Fibroblast of skin of left quadriceps (primary cell): ENCODE measurements around the gene TREX2.
"Not testable (repeated sequence)": the region's sequence is repeated elsewhere in the genome, so short reads cannot be mapped to it uniquely, and the experiment has no call there.

ENCODE experiments used
- DNase-seq, 2 experiments: peaks; one replicate each; pipeline ENCODE4 v3.0.0-alpha.2; 2013; ENCODE audit warnings: low read depth in 2 of 2

The TREX2 gene

DNA sequence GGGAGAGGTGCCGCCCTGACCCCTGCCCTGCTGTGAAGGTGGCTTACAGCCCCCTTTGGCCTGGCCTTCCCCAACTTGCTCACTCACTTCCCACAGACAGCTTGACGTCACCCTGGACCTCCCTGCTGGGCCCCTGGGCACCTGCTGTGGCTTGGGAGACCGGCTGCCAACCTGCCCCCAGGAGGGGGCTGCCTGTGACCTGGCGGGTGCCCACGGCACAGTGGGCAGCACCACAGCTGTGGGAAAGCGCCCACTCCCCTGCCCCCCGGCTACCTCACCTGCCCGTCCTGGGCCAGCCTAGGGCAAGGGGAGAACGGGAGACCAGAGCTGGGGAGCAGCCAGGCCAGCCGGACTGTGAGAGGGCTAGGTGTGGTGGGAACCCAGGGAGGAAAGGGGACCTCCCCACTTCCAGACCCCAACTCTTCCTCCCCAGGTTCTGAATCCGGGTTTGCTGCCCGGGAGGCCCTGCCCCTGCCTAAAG lies 36.9 kb downstream of the TREX2 start:
- DNase-seq: no peak

DNA sequence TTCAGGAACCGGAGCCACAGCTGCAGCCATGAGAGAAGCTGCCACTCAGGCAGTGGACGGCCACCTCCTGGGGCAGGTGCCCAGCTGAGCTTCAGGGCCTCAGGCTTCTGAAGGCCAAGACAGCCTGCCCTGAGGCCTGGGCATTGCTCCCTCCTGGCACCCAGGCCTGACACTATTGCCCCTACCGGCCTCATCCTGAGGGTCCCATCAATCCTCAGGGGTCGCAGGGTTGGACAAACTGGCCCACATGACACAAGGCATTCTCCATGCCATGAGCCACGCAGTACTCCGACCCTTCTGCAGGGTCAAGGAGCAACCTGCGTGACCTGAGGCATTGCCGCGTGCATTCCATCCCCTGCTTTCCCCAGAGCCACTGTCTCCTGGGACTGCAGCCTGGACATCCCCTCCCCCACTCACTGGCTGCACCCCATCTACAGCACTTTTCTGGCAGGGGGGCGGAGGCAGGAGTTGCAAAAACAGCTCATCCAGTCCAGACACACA lies 37.6 kb downstream of the TREX2 start:
- DNase-seq: no peak

DNA sequence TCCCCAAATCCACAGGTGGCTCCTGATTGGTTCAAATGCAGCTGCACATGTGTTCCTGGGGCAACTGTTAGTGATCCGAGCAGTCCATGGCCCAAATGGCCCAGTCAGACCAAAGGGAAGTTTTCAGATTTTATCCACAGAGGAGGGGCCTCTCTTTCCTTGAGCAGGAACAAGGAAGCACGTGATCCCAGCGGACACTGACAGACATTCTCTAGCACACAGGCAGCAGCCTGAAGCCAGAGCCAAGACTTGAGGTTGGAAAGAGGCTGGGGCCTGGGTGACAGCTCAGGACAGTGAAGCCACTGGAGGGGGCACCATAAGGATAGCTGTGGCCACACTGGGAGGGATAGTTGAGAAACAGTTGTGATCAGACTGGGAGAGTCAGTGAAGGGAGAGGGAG lies 38.1 kb downstream of the TREX2 start:
- DNase-seq: no peak

- DNase-seq: no peak
These were observed 39.0 kb downstream of the TREX2 start for GRCh38 chrX:153406903-153407302.

- no peak for DNase-seq
These were observed 39.8 kb downstream of the TREX2 start for GRCh38 chrX:153406011-153406410.

DNA sequence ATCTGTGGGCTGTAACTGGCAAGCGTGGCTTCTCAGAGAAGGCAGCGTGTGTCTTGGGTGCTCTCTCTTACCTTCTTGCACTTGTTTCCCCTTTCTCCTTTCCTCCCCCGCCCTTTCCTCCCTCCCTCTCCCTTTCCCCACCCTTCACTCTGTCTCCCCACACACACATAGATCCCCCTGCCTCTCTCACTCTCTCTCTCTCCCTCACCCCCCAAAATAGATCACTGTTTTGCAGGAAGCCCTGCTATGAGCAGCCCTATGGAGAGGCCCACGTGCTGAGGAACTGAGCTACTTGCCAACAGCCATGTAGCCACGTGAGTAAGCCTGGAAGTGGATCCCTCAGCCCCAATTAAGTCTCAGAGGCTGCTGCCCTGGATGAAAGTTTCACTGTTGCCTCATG lies 40.4 kb downstream of the TREX2 start:
- no peak for DNase-seq

DNA sequence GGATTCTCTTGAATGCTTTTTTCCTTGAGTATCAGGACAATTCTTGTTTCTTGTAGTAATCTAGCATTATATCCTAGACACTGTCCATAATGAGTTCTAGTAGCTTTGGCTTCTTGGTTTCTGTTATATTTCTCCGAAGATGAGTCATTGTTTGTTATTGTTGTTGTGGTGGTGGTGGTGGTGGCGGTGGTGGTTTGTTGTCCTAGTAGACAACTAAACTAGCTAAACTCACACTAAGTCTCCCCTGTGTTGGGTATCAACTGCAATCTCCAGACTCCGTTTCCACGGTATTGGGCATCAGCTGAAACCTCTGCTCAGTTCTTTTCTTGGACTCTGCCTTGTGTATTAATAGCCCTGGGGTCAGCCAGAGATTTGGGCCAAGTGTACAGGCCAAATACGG lies 41.5 kb downstream of the TREX2 start:
- not testable (repeated sequence) for DNase-seq

- DNase-seq: no peak
These were observed 44.6 kb downstream of the TREX2 start, which contains the start of gene PNMA6E for GRCh38 chrX:153401133-153401764. TSS of gene PNMA6E (minus strand) at chrX:153401350. CDS start at chrX:153398849, 2,501 bp downstream.

DNA sequence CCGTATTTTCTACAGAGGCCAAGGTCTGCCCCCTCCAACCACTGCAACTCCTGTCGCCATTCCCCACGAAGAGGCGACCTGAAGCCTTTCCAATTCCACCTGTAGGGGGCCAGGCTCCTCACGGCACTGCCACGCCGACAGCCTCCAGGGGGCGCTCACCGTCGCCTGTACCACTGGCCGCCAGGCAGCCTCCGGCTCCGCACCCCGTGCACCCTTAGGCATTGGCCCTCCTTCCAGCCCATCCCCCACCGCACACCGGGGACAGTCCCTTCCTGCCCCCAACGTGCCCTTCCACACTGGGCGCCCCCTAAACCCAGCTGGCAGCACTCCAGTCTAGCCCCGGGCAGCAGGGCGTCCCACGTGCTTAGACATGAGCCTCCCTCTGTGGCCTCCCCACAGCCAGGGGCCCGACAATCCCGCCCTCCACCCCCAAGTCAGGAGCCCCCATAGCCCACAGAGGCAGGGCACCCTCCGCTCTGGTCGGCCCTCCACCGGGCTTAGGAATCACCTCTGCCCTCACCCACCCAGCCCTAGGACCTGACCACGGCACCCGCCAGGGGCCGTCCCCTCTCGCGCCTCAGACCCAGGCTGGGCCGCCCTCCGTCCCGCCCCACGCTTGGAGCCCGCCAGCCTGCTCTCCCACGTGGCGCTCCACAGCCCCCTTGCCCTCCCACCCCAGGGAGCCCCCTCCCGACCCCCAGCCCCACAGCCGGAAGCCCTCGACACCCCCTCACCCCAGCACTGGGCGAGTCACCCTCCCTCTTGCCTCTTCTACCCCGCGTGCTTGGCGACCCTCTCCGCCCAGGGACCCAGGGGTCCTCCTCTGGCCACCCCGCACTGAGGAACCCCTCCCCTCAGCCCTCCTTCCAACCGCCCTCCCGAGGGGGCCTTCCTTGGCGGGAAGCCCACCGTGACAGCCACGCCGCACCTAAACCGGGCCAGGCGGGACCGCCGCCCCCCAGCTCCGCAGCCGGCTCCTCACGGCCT lies 45.4 kb downstream of the TREX2 start:
- no peak for DNase-seq

DNA sequence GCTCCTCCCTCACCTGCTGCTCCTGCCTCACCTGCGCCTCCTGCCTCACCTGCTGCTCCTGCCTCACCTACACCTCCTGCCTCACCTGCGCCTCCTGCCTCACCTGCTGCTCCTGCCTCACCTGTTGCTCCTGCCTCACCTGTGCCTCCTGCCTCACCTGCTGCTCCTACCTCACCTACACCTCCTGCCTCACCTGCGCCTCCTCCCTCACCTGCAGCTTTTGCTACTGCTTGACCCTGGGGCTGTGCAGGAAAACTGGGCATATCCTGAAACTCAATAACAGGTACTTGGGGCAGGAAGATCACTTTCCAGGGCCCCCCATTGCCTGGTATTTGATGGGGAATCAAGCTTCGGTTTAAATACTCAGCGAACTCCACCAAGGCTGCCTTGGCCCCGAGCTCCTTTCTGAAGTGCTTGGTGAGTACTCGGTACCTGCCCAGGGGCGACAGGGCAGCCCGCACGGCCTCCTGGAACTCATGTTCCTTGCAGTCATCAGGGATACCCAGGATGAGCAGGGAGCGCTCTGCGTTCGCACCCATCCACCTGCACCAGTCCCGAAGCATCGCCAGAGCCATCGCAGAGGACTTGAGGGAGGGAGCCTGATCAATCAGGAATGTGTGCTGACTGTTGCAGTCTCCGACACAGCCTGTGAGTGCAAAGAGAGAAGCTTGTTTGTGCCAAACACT lies 47.4 kb downstream of the TREX2 start:
- no peak for DNase-seq

DNA sequence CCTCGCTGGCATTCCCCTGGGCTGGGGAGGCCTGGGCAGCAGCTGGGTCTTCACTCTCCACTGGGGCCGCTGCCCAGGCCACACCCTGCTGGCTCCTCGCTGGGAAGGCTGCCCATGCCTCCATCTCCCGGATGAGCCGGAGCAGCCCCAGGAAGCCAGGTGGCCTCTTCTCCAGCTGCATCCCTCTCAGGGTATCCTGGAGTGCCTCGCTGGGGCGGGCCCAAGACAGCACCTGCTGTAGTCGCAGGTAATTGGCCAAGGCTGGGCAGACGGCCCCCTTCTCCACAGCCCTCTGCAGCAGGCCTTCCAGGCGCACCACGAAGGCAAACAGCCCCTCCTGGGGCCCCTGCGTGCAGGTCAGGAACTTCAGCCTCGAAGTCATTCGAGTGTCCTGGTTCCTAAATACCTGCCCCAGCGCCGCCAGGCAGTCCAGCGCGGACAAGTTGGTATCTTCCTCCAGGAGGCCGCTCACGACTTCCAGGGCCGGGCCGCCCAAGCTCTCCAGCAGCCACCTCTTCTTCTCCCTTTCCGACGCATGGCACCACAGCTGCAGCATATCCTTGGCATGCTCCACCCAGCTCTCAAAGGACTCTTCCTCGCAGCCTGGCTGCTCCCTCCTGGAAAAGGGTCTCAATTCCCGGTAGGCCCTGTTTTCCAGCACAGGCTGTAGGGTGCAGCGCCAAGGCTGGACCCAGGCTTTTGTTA lies 48.4 kb downstream of the TREX2 start:
- no peak for DNase-seq

GRCh38 chrX:153396320-153397195 lies 49.3 kb downstream of the TREX2 start:
- no peak for DNase-seq

DNA sequence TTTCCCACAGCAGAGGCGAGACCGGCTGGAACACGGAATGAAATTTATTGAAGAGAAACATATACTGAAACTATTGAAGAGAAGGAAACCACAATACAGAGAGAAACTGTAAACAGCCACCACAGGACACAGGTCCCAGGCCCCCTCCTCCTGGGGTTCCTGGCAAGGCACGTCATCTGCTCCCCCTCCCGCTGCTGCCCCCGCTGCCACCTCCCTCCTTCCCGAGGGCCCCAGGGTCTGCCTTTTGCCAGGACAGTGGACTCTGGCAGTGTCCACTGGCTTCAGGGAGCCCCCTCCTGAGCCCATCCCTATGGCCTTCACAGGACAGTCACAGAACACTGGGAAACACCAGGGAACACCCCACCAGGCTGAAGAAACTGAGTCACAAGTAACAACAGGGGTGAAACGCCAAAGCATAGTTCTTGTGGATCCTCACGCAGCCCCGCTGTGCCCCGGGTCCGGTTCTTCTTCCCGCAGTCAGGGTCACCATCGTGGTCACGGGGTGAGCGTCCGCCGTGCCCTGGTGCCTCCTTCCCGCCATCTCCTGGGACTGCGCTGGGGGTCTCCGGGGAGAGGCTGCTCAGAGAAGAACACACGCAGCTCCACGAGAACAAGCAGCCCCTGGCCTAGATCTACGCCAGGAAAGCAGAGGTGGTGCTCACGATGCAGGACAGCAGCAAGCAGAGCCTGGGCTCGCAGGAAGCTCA lies 50.1 kb downstream of the TREX2 start:
- no peak for DNase-seq

DNA sequence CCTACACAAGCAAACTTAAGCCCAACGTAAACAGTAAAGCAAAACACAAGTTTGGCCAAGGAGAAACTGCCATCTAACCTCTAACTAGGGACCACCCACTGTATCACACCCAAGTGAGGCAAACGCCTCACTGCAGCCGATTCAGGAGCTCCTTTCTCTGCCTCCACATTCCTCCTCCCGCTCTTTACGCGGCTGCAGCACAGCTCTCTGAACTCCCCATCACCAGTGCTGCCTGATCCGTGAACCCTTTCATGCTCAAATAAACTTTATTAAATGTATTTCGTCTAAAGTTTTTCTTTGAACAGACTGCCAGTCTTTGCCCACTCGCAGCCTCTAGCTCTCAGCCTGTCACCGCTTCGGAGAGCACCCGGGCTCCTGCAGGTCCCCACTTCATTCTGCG lies 51.2 kb downstream of the TREX2 start:
- no peak for DNase-seq
